ENCODE results near the gene CSF2RB. TPM values are rescaled to one million over a fixed set of nuclear protein-coding genes. Genes with fewer than 3 reads are reported as not detected.

The CSF2RB gene
- total RNA-seq, 1 donor from 2014 or later, result 5.3 TPM

GRCh38 chr22:36936362-36937116 lies 23.1 kb downstream of the CSF2RB start:
- no peak for DNase-seq

GRCh38 chr22:36937319-36938027 lies 24.0 kb downstream of the CSF2RB start:
- DNase-seq, result no peak

- DNase-seq, result no peak
Measured at GRCh38 chr22:36938028-36938425, 24.6 kb downstream of the CSF2RB start.

GRCh38 chr22:36938886-36939285 lies 25.5 kb downstream of the CSF2RB start:
- no peak for DNase-seq

- DNase-seq, result no peak
Measured at GRCh38 chr22:36940676-36941075, 27.2 kb downstream of the CSF2RB start.

GRCh38 chr22:36942556-36942955 lies 29.1 kb downstream of the CSF2RB start:
- no peak for DNase-seq

GRCh38 chr22:36946421-36947158 lies 33.2 kb downstream of the CSF2RB start:
- DNase-seq, result no peak

- no peak for DNase-seq
Measured at GRCh38 chr22:36948273-36949225, 35.1 kb downstream of the CSF2RB start.

- DNase-seq, result no peak
Measured at GRCh38 chr22:36950797-36951590, 37.6 kb downstream of the CSF2RB start.

GRCh38 chr22:36951746-36952145 lies 38.3 kb downstream of the CSF2RB start:
- no peak for DNase-seq

GRCh38 chr22:36953239-36954080 lies 40.0 kb downstream of the CSF2RB start:
- DNase-seq, result no peak

- DNase-seq, result peak; percentile 14
Measured at GRCh38 chr22:36954251-36955014, 41.0 kb downstream of the CSF2RB start.

GRCh38 chr22:36955691-36956090 lies 42.3 kb downstream of the CSF2RB start:
- no peak for DNase-seq

- no peak for DNase-seq
Measured at GRCh38 chr22:36958366-36958765, 44.9 kb downstream of the CSF2RB start.

GRCh38 chr22:36961626-36962025 lies 48.2 kb downstream of the CSF2RB start:
- DNase-seq, result no peak

- DNase-seq, result no peak
Measured at GRCh38 chr22:36963302-36963701, 49.9 kb downstream of the CSF2RB start.

GRCh38 chr22:36964106-36964505 lies 50.7 kb downstream of the CSF2RB start:
- no peak for DNase-seq

GRCh38 chr22:36965696-36966095 lies 52.3 kb downstream of the CSF2RB start:
- no peak for DNase-seq

- no peak for DNase-seq
Measured at GRCh38 chr22:36966851-36967540, 53.6 kb downstream of the CSF2RB start.

Data from skin of body (tissue), 2 donors.